Ovary (tissue), 9 donors: ENCODE data around the gene SAMMSON. TPM values are rescaled to one million over a fixed set of nuclear protein-coding genes. Genes with fewer than 3 reads are reported as not detected.

Source experiments
- DNase-seq, 5 donors: peaks; one replicate each; pipeline ENCODE4 v3.0.0-alpha.2; 2019 to 2020
- H3K27ac ChIP-seq, 2 donors: fragments of 200-600 bp; one replicate each; pipeline versions ENCODE4 v1.5.1 to v1.8.0; 2019 to 2022
- H3K27me3 ChIP-seq: fragments of 200-600 bp; one replicate; pipeline ENCODE4 v1.8.0; 2022
- H3K36me3 ChIP-seq: fragments of 200-600 bp; sonication (generic); one replicate; pipeline ENCODE4 v1.5.1; 2019
- H3K4me1 ChIP-seq: one replicate; pipeline ENCODE4 v1.8.1; 2013; ENCODE audit warnings: mild to moderate bottlenecking, moderate library complexity; ENCODE audit not compliant: insufficient read depth
- H3K4me3 ChIP-seq: fragments of 200-600 bp; sonication (generic); one replicate; pipeline ENCODE4 v1.5.1; 2017
- H3K9me3 ChIP-seq, 2 donors: fragments of 200-600 bp in 1 of 2; sonication (generic) in 1 of 2; one replicate each; pipeline versions ENCODE4 v1.5.1 to v1.8.1; 2013 to 2019; ENCODE audit warnings: mild to moderate bottlenecking in 1 of 2, moderate library complexity in 1 of 2
- CTCF ChIP-seq, 3 donors: fragments of 450-650 bp in 2 of 3; fragments of 200-600 bp in 1 of 3; IDR thresholded peaks; one replicate each; pipeline versions ENCODE4 v1.5.1 to v1.8.0; 2016 to 2022; ENCODE audit warnings: antibody characterized with exemption in 3 of 3, mild to moderate bottlenecking in 1 of 3
- EP300 ChIP-seq: sonication (generic); formaldehyde crosslinking; IDR thresholded peaks from one replicate; pipeline ENCODE4 v1.6.1; 2017; ENCODE audit warnings: antibody characterized with exemption
- POLR2A ChIP-seq: fragments of 450-650 bp; IDR thresholded peaks from one replicate; pipeline ENCODE4 v1.6.1; 2017; ENCODE audit warnings: antibody characterized with exemption, mild to moderate bottlenecking, moderate library complexity
- WGBS, 3 donors: extraction: QIAGEN DNeasy Blood & Tissue Kit in 1 of 3; methylation state at CpG; one replicate each; pipeline versions ENCODE4 v1.1.5 to v1.1.7; 2013 to 2017; 5-methylcytosine and 5-hydroxymethylcytosine counted together
- intact Hi-C, 4 donors: fragments of 100-400 bp; cut with DNase I; formaldehyde crosslinking; loops; one replicate each; pipeline versions ENCODE4 v1.11.0 to v1.15.1; 2022 to 2023
- polyA plus RNA-seq, 2 donors: library from polyadenylated mRNA; stranded (reverse); fragments of 200-250 nt in 1 of 2; fragments of 350-450 nt in 1 of 2; fragmentation: Illumina TruSeq in 1 of 2; extraction: RNeasy Lipid Tissue Mini Kit (QIAGEN cat#74804) in 1 of 2; gene quantifications; one replicate each; pipeline ENCODE4 v1.2.3, GENCODE V29; 2013 to 2014
- total RNA-seq, 7 donors: library from RNA; depleted of rRNA in 2 of 7; stranded (reverse); fragments of >200 nt in 2 of 7; fragmentation: NEBNext Ultra II Directional in 3 of 7; extraction: Animal tissue kit (Norgen Biotek cat#: 25700) in 3 of 7; gene quantifications; one replicate each; pipeline versions ENCODE4 v1.1.0 to v1.2.4, GENCODE V29; 2016 to 2023
- donor health status: DM: no; HTN: no; CAD: no; lungs with moderate emphysema.
- donor health status: DM: no; HTN: no; CAD: no.
- donor health status: Bipolar disorder and iron deficiency.
- donor health status: DM: yes; HTN: yes; CAD: no.
- donor health status: DM: no; HTN: no; CAD: no.
- donor health status: DM: yes; HTN: yes; CAD: no.

SAMMSON gene
- total and polyA plus RNA-seq, 9 donors: 0.20 to 0.57 (median 0.31) TPM; not detected in 1

DNA sequence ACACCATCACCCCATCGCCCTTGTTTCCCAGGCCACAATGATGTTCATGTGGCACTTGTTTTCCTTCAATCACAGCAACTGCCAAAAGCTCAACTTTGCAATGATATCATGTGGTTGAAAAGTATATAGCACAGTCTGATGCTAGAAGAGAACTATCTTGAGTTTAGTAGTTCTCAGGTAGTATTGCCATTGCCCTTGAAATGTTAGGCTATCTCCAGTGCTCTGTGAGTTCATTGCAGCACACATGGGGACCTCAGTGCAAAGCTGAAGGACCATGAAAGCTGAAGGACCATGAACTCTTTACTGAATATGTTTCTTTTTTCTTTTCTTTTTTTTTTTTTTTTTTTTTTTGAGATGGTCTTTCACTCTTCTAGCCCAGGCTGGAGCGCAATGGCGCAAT lies 35.9 kb upstream of the SAMMSON start:
- TF ChIP-seq EP300: no peak
- no peak for TF ChIP-seq POLR2A
- TF ChIP-seq CTCF (IDR thresholded peaks at IDR 0.05): no peak
- Histone ChIP-seq H3K27me3 (no peaks in the 10 kb centered on the region), H3K4me3 (no peak overlapping the region), H3K27ac (no peak overlapping the region), H3K36me3 (no peaks in the 10 kb centered on the region), H3K4me1 (no peaks in the 10 kb centered on the region), H3K9me3 (no peaks in the 10 kb centered on the region)
- intact Hi-C loops: no loop called here
- no peak for DNase-seq
- 97 to 98% (median 97%) methylated on average over 3 of the region's 3 CpGs for WGBS, 3 donors

DNA sequence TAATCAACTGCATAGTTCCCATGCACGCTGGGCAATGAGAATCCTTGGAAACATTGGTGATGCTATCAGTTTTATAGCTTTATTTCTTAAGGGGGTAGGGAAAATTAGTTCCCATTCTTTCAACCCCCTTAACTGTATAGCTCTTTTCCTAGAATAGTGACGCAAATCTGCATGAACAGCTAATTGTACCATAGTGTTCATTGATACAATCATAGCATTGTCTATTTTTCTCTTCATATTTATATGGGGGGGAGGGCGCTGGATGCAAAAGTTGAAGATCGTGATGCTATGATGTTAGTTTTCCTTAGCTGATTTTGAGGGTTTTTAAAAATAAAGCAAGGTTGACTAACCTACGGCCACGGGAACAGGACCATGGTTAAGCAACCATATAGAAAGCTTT lies 32.4 kb upstream of the SAMMSON start:
- Histone ChIP-seq H3K27ac (no peak overlapping the region), H3K27me3 (no peaks in the 10 kb centered on the region), H3K9me3 (no peaks in the 10 kb centered on the region), H3K4me3 (no peak overlapping the region), H3K4me1 (no peaks in the 10 kb centered on the region), H3K36me3 (no peaks in the 10 kb centered on the region)
- intact Hi-C loops: no loop called here
- no peak for DNase-seq
- WGBS, 3 donors: 84 to 97% (median 96%) methylated on average over 6 of the region's 6 CpGs
- no peak for TF ChIP-seq CTCF (IDR thresholded peaks at IDR 0.05)

GRCh38 chr3:69970827-69971226 lies 28.7 kb upstream of the SAMMSON start:
- TF ChIP-seq EP300: no peak
- no peak for TF ChIP-seq POLR2A
- no peak for TF ChIP-seq CTCF (IDR thresholded peaks at IDR 0.05)
- Histone ChIP-seq H3K27me3 (no peaks in the 10 kb centered on the region), H3K9me3 (no peaks in the 10 kb centered on the region), H3K27ac (no peak overlapping the region), H3K4me1 (no peaks in the 10 kb centered on the region), H3K36me3 (no peaks in the 10 kb centered on the region), H3K4me3 (no peak overlapping the region)
- WGBS, 3 donors: 89 to 91% (median 89%) methylated on average over 5 of the region's 5 CpGs
- no peak for DNase-seq
- intact Hi-C loops: no loop called here

DNA sequence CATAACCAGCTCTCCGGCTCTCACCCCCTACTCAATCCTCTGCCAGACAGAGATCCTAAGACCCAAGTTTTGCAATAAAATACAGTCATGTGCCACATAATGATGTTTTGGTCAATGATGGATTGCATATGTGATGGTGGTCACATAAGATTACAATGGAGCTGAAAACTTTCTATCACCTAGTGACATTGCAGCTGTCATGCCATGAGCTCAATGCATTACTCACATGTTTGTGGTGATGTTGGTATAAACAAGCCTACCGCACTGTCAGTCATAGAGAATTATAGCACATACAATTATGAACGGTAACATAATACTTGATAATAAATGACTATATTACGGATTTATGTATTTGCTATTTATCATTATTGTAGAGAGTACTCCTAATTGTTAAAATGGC lies 26.9 kb upstream of the SAMMSON start:
- Histone ChIP-seq H3K27ac (no peak overlapping the region), H3K27me3 (no peaks in the 10 kb centered on the region), H3K4me1 (no peaks in the 10 kb centered on the region), H3K36me3 (no peaks in the 10 kb centered on the region), H3K4me3 (no peak overlapping the region), H3K9me3 (no peaks in the 10 kb centered on the region)
- intact Hi-C loops: no loop called here
- WGBS, 3 donors: 93 to 95% (median 94%) methylated on average over 4 of the region's 4 CpGs
- DNase-seq: no peak
- TF ChIP-seq POLR2A (no peak), CTCF (IDR thresholded peaks at IDR 0.05) (no peak), EP300 (no peak)

DNA sequence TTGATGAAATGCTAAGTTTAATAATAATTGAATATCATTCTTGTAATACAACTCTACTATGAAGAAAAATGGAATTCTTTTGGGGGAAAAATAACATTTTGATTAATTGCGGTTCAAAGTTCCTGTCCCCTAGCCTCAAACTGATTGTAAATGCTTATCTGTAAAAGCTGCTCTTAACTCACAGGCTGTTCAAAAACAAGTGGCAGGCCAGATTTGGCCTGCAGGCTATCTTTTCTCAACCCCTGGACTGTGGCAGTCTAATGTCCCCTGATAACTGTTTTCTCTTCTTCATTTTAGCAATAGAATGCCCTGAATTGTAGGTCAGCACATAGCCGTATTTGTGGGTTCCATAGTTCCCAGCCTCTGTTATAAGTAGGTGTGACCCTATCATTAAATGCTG lies 23.5 kb upstream of the SAMMSON start:
- DNase-seq: no peak
- intact Hi-C loops: no loop called here
- no peak for TF ChIP-seq EP300
- no peak for TF ChIP-seq POLR2A
- no peak for TF ChIP-seq CTCF (IDR thresholded peaks at IDR 0.05)
- no peak overlapping the region for H3K4me3 ChIP-seq
- WGBS, 3 donors: 82 to 92% (median 85%) methylated on average over 2 of the region's 2 CpGs
- no peaks in the 10 kb centered on the region for H3K9me3 ChIP-seq
- H3K4me1 ChIP-seq: no peaks in the 10 kb centered on the region
- no peaks in the 10 kb centered on the region for H3K27me3 ChIP-seq
- H3K36me3 ChIP-seq: no peaks in the 10 kb centered on the region
- H3K27ac ChIP-seq: no peak overlapping the region
